ENCODE results near the gene AGBL1.

GRCh38 chr15:86164232-86164898, 84.7 kb downstream of the AGBL1 start:
- TF ChIP-seq CTCF (IDR thresholded peaks at IDR 0.05) (no peak), POLR2A (IDR thresholded peaks at IDR 0.05) (no peak), POLR2AphosphoS5 (IDR thresholded peaks at IDR 0.05) (peak; percentile 54)

All from prostate gland (tissue), 2 donors.